Germinal center (tissue), 1 donor: ENCODE measurements around the gene KCND3.

Experiments
- DNase-seq: peaks from one replicate; pipeline ENCODE4 v3.0.0; 2012; ENCODE audit warnings: mixed read lengths, low spot score

The KCND3 gene

DNA sequence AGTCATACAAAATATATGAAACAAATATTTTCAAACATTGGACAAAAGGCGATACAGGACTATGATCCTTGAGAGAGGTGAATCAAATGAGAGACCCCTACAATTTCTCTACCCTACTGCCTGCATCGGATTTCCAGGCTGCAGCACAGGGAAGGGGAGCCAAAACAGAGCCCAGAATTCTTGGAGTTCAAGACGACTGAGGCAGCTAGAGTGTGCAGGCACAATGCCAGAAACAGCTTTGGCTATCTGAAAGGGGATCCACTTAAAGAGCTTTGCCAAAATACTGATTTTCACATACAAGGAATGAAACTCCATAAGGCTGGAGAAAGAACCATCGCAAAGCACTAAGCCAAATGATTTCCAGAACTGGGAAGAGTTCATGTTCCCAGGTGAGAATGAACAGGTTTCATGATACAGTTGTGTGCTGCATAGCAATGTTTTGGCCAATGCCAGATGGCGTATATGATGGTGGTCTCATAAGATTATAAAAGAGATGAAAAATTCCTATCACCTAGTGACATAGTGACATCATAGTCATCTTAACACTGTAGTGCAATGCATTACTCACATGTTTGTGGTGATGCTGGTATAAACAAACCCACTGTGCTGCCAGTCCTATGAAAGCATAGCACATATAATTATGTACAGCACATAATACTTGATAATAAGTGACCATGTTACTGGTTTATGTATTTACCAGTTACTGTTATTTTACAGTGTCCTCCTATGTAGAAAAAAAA, 77.5 kb downstream of the KCND3 start:
- no peak for DNase-seq

DNA sequence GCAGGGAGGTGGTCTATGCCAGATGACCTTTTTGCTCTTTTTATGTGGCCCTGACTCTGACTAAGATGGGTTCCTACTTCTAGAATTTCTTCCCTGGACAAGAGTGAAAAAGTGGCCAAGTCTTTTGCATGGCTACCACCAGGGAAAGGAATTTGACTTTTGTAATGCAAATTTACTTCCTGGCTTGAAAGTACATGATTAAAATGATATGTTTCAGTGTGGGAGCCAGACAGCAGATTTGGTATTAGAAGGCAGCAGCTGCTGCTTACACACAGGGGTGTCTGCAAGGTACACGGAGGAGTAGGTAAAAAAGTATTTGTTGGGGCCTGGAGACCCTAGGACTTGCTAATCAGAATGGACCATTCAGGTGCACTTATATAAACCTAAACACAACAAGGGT, 78.4 kb downstream of the KCND3 start:
- DNase-seq = no peak

DNA sequence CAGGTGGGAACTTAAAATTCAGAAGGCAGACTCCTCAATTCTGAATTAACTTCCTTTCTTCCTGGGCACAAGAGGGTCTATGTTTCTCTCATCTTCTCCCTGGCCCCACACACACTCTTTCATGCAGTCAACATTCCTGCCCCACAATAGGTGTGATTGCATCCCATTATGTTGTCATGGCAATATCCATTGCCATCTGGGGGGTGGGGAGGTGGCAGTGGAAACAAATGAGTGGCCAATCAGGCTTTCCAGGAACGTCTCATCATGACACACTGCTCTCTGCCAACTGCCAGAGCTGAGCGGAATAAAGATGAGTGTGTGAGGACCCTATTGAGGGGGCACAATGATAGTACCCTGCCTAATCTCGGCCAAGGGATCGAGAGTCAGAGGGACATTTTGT, 80.4 kb downstream of the KCND3 start:
- no peak for DNase-seq

DNA sequence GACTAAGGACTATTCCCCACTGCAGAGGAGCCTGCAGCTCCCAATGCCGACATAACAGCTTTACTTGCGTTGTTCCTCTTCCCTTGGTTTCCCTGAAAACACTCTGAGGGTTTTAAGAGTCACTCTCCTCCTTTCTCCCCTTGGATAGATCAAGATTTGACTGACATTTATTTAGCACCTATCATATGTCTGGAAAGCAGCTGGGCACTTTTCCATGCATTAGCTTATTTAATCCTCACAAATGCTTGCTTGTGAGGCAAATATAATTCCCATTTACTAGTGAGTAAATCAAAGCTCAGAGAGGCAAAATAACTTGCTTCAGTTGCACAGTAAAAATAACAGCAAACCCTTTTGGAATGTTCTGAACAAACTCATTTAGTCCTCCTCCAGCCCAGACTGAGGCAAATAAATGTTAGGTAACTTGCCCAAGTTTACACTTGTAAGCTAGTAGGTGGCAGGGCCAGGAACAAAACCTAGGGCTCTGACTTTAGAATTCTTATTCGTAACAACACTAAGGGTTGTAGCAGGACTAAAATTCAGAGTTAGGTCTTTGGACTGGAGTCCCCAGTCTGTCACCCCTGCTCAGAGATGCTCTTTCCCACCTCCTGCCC, 81.4 kb downstream of the KCND3 start:
- DNase-seq = no peak

DNA sequence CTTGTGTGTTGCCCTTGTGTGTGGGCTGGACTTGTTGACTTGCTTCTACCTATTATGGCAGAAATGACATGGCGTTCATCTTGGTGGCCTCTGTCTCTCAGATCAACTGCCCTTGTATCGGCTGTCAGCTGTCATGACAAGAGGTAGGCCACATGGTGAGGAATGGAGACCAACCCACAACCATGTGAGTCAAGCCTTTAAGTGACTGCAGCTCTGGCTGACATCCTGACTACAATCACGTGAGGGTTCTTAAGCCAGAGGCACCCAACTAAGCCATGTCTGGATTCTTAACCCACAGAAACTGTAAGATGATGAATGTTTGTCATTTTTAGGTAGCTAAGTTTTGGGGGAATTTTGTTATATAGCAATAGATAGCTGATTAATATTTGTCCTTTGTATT, 82.1 kb downstream of the KCND3 start:
- no peak for DNase-seq

DNA sequence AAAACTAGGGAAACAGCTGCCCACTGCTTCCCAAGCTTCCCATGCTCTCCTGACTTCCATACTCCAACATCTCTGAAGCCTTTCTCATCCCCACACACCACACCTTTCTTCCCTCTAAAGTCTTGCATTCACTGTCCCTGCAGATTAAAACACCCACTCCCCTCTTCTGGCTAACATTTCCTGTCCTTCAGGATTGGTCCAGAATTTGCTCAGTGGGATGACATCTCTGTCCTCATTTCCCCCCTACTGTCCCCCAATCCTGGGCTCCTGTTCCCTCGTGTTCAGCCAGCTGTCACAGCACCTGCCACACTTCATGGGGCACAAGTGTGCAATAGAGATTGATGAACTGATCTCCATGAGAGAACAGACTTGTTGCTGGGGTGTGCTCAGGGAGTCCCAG, 82.7 kb downstream of the KCND3 start:
- no peak for DNase-seq

DNA sequence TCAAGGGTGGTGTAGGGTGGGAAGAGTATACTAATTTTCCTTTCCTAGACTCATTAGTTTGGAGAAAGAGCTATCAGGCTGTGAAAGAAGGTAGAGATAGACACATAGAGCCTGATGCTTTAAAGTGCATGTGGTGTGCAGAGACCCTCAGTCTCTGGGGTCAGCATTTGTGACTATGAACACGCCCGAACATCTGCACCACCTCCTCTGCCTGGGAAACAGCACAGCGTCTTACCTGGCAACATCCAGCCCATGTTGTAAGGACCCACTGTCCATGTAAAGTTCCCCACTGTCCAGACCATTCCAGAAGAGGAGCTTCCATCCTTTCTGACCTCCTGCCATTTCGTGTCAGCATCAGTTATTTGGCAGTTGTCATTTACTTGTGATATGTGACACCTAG, 83.4 kb downstream of the KCND3 start:
- no peak for DNase-seq

DNA sequence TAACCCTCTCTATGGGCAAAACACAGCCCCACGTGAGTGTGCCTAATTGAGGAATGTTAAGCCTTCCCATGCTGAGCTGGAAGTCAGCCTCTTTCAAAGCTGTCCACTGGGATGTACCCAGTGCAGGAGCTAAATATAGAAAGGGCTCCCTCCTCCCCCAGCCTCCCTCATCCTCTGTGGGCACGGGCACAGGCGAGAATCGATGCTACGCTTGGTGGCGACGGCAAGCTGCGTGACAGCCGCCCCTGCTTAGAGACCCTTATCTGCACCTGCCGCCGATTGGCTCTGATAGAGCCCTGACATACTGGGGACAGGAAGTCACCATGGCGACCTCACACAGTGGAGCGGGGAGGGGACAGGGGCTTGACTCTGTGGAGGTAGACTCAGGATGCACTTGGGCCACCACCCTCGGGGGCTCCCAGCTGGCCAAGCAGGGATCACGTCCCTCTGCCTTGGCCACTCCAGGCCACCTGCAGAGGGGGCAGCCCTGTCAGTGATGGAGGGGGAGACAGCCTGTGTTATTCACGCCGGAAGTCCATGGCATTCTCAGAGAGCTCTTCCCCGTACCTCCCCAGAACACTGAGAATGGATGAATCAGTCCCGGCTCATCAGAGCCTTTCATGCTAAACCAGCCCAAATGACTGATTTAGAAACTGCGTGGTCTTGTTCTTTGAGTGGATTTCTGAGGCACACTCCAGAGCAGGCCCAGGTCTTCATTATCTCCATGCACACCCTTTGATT, 84.8 kb downstream of the KCND3 start:
- DNase-seq = no peak

DNA sequence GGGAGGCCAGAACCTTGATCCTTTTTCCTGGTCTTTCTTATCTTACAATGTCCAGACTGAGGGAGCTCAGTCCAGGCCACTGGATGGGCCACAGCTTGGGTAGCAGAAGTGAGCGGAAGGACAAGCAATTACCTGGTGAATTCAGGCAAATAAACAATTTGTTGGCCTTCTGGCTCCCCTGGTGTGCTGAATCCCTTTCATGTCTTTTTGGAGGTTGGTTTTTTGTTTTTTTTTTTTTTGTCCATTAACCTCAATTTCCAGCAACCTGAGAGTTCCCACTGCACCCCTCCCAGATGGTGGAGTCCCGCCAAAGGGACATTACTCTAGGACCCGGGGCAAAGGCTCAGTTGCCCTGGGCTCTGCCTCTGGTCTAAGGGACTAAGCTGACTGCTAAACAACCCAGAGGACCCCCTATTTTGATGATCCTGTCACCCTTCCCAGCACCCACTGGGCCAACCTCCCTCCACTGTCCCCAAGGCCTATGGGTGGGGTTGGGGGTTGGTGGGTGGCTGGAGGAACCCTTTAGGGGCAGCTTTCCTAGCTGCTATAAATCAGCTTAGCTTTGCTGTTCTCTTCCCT, 85.5 kb downstream of the KCND3 start:
- DNase-seq = no peak

DNA sequence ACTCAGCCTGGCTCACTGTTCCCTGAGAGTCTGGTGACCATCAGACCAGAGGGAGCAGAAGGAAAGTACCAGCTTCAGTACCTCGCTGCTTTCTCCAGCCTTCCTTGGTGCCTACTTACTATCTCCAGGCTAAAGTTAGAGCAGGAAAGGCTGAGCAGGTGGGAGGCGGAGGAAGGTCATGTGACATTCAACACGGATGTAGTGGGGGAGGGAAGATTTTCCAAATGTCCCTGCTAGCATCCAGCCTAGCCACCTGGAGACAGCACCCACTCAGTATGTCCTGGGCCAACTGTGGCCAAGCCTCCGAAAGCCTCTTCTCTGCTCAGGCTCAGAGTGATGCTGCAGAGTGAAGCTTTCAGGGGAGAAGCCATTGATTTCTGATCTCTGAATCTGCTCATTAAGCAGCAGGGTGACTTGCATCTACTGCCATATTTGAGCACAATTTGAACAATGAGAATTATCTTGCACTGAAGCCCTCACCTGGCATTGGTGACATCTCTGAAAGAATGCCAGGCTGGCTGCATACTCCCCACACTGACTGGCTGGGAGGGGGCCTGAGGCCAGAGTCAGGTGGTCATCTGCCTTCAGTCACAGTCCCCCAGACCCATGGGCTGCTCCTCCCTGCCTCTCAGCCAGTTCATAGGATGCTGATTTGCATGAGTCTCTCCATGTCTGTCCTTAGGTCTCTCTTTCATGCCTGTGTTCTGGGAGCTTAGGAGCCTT, 86.2 kb downstream of the KCND3 start:
- DNase-seq = no peak

DNA sequence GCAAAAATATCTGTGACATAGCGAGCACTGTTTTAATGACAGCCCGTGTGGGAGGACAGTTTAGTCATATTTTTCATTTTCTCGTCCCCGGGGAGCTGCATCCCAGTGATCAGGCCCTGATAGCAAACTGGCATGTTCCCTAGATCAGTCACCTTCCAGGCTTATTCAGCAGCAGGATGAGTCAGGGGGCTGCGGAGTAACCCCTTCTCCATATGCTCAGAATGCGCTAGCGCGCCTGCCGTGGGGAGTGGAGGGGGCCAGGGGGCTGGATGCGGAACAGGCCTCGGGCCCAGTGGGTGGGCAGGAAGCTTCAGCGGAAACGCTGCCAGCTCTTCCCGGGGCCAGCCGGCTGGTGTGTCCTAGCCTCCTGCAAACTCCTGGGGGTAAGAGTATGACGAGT, 94.0 kb downstream of the KCND3 start:
- DNase-seq = no peak

DNA sequence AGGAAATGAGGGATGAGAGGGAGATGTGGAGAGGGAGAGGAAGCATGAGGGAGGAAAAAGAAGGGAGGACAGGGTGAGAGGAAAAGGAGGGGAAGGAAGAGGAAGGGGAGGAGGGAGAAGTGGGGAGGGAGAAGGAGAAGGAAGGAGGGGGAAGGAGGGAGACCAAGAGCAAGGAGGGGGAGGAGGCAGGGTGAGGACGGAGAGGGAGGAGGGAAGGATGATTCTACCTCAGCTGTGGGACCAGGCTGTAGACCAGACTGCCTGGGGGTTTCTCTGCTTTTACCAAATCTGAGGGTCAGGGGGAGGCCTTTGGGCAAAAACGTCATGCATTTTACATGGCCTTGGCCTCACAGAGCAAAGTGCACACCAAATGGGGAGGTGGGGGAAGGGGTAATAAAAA, 94.5 kb downstream of the KCND3 start:
- no peak for DNase-seq

DNA sequence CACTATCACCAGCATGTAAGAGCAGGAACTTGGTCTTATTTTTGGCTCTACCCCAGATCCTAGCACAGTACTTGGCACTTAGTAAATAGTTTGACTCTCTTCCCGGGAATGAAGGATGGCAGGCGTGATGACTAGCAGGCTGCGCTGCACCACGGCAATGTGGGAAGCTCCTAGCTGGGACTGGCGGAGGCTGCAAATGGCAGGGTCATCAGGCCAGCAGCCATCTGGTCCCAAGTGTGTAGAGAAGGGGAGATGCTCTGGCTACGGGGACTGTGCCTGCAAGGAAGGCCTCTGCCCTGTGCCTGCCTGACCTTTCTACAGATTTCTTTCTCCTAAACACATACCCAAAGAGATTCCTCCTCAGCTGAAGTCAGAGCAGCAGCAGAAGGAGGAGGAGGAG, 95.0 kb downstream of the KCND3 start:
- no peak for DNase-seq

DNA sequence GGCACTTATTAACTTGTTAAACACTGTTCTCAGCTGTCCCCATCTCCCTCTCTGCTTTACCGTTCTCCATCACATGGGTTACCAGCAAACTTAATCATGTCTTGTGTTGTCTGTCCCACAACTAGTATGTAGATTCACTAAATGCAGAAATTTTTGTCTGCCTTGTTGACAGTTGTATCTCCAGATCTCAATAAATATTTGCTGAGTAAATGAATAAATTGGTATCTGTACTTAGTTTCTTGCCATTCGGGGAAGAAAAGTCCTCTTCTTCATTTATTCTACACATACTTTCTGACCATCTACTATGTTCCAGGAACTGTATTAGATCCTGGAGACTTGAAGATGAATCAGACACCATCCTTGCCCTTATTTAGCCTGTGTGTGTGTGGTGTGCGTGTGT, 97.9 kb downstream of the KCND3 start:
- no peak for DNase-seq

DNA sequence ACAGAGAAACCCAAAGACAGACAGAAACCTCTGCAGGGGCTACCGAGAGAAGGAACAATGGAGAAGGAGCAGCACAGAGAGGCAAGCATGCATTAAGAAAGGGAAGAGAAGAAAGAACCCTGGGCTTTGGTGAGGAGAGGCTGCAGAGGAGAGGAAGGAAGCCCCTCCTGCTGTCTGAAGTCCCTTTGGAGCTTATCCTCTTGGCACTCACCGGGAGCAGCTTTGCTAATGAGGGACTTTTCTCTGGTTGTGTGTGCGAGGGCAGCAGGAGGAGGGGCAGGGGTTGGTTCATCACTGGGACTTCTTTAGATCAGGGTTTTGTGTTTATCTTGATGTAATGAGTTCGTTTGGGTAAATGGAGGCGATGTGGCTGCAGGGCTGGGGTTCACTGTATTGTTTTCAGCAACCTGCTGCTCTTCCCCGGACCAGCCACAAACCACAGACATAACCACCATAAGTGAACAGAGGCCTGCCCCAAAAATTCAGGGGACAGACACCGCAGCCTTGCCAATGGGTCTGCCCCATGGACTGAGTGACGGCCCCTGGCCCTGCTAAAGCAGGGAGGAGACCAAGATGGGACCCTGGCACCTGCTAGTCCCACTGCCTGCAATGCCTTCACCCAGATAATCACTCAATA, 100.6 kb downstream of the KCND3 start:
- DNase-seq = no peak

DNA sequence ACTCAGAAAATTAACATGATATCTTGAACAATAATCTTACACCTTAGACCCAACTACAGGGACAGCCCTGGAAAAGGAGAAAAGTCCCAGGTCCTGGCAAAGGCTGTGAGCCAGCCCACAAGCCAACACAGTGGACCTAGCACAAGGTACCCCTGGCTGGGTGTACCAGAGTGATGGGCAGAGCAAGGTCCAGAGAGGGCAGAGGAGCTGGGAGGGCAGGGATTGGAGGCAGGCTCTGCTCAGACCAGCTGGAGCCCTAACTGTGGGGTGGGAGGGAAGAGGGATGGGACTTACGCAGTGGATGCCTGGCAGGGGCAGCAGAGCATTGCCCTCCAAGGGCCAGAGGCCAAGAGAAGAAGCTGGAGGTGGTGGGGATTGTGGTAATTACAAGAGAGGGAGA, 101.6 kb downstream of the KCND3 start:
- DNase-seq = no peak

DNA sequence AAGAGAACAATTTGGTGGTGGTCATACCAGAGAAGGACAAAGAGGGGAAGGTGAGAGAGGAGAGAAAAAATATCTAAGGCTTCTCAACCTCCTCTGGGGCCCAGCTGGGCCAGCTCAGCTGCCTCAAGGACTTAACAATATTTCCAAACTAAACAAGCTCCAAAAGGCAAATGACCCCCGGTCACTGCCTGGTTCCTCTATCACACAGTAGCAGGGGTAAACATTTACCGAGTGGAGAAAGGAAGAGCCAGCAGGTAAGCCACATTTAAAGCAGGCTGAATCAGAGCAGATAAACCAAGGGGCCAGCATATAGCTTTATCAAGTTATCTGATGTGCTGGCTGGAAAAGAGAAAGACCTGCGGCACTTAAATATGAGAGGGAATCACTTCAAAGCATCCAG, 102.1 kb downstream of the KCND3 start:
- DNase-seq = no peak

DNA sequence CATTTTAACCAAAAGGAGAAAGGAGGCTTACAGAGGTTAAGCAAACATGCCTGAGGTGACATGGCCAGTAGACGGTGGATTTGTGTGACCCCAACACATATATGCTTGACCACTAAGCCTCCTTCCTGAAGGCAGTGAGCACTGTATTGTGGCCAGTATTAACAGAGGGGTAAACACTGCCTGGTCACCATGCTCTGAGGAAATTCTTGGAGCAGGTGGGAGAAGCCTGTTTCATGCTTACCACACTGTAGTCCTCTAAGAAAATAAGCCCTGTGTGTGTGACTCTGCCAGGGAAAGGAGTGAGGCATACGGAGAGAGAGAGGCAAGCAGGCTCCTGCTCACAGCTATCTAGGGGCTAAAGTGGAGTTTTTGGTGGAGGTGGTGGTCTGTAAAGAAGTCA, 102.7 kb downstream of the KCND3 start:
- no peak for DNase-seq

DNA sequence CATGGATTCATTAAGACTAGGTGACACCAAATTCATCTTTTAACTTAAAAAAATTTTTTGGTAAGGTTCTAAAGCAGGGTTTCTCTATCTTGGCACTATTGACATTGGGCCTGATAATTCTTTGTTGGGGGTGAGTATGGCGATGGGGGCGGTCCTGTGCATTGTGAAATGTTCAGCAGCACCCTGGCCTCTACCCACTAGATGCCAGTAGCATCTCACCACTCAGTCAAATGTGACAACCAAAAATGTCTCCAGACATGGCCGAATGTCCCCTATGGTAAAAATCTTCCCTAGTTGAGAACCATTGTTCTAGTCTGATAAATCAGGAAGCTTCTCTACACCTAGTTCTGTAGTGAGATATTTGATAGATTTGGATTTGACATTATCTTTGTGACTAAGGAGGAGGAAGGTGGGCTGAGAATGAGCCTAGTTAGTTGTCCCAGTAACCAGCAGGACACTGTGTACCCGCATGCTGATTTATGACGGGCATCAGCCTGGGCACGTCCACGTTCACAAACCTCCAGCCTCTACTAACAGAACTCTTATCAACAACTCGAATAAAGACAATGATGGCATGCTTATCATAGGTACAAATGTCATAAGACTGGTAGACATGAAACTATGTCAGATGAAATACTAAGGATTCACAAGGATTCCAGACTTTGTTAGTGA, 104.6 kb downstream of the KCND3 start:
- no peak for DNase-seq

DNA sequence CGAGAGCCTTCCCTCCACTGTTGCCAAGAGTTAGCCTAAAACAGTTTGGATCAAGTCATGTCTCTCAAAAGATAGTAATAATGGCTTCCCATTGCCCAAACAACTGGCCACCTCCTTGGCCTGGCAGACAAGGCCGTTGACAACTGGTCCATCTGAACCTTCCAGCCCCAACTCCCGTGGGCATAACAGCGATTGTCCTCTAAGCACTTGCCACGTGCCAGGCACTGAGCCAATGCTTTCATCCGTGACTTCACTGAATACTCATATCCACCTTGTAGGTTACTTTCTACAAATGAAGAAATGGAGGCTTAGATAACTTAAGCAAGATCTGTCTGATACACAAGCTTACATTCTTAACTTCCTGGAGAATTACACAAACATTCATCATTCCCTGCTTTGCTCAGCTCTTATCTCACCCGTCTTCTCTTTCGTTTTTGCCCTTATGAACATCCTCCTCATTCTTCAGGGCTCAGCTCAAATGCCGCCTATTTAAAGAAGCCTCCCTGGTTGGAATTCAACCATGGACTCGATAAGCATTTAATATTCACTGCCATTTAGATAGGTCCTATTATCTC, 106.4 kb downstream of the KCND3 start:
- no peak for DNase-seq

DNA sequence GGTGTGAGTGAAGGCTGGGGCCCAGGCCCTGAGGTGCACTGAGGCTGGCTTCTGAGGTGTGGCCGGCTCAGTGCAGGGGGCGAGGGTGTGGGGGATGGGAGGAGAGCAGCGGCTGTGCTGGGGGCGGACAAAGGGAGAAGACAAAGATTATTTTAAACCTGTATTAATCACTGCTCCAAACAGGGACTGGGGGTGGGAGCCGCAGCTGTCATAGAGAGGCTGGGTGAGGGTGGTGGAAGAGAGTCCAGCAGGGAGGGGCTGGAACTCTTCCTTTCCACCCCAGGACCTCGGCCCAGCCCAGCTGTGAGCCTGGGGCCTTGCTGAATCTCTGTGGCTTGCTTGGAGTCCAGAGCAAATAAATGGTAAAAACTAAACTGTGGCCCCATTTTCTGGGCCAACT, 106.9 kb downstream of the KCND3 start:
- no peak for DNase-seq
